K562 (cell line): ENCODE data around the gene PPP1R13B. TPM values are rescaled to one million over a fixed set of nuclear protein-coding genes. Genes with fewer than 3 reads are reported as not detected.

Experiments
- ATAC-seq: fragments of 200-7000 bp; cut with Tn5 transposase; 3 replicates; pipeline ENCODE4 v1.9.1; 2020; ENCODE audit warnings: moderate library complexity
- BruUV-seq: library from RNA; stranded (reverse); fragments of 400-500 nt; replicated peaks from 2 replicates; lab custom pipeline; 2021; lab: Mats Ljungman, UMichigan
- CTCF ChIA-PET: fragments of 300-600 bp; formaldehyde crosslinking; extraction: SDS; loops from one replicate; lab custom pipeline; 2021; ENCODE audit warnings: low intra/inter-chr PET ratio; lab: Yijun Ruan, JAX
- POLR2A ChIA-PET: fragments of 300-600, 350-650 bp; sonication (Branson Sonifier 250); formaldehyde crosslinking; extraction: SDS; loops from one replicate; lab custom pipeline; 2021; ENCODE audit warnings: antibody characterized with exemption, inconsistent platforms; lab: Yijun Ruan, JAX
- DNase-seq, 4 experiments: peaks; one replicate each; pipeline versions ENCODE4 v3.0.0 to v3.0.0-alpha.2; 2011 to 2018; ENCODE audit warnings: low spot score in 3 of 4, mixed read lengths in 3 of 4; ENCODE audit errors: extremely low read depth in 1 of 4
- FAIRE-seq: peaks from 2 replicates; lab custom pipeline; 2011; peaks lifted over from hg19 to GRCh38; lab: Jason Lieb, UNC
- H2AFZ ChIP-seq: 2 replicates; pipeline ENCODE4 v1.6.0; 2011; ENCODE audit warnings: low read depth, low read length, control low read depth, inconsistent platforms
- H3K27ac ChIP-seq: fragments of 200-600 bp; 3 replicates; pipeline ENCODE4 v1.8.0; 2011; ENCODE audit warnings: low read depth, mild to moderate bottlenecking, control low read depth, inconsistent platforms, low read length, moderate library complexity, mixed read lengths; ENCODE audit errors: extremely low read depth
- H3K27me3 ChIP-seq, 2 experiments: fragments of 300-600 bp in 1 of 2; 2 replicates in 1 of 2; 3 replicates in 1 of 2; pipeline versions ENCODE4 v1.6.0 to v1.8.0; 2011; ENCODE audit warnings: inconsistent platforms in 2 of 2, low read length in 2 of 2, mild to moderate bottlenecking in 1 of 2, mixed read lengths in 1 of 2, moderate library complexity in 1 of 2; ENCODE audit not compliant: control insufficient read depth in 2 of 2, insufficient read depth in 2 of 2
- H3K36me3 ChIP-seq: fragments of 300-600 bp; 3 replicates; pipeline ENCODE4 v1.8.0; 2011; ENCODE audit warnings: mild to moderate bottlenecking, low read length, inconsistent platforms; ENCODE audit not compliant: control insufficient read depth, insufficient read depth
- H3K4me1 ChIP-seq, 2 experiments: fragments of 200-600 bp in 1 of 2; replicated peaks in 1 of 2; 2 replicates in 1 of 2; 3 replicates in 1 of 2; pipeline versions ENCODE4 v1.5.1 to v1.8.0; 2011; ENCODE audit warnings: inconsistent platforms in 2 of 2, low read length in 2 of 2, mild to moderate bottlenecking in 1 of 2, mixed read lengths in 1 of 2, moderate library complexity in 1 of 2; ENCODE audit not compliant: control insufficient read depth in 2 of 2, insufficient read depth in 2 of 2
- H3K4me2 ChIP-seq: 2 replicates; pipeline ENCODE4 v1.6.1; 2011; ENCODE audit warnings: low read length, control low read depth, inconsistent platforms, mixed read lengths; ENCODE audit not compliant: insufficient read depth
- H3K4me3 ChIP-seq: fragments of 200-600 bp; sonication (generic), shearing (Covaris generic); 2 replicates; pipeline ENCODE4 v1.5.1; 2016; ENCODE audit warnings: control low read depth, inconsistent platforms
- H3K79me2 ChIP-seq: fragments of 200-600 bp; 3 replicates; pipeline ENCODE4 v1.8.0; 2011; ENCODE audit warnings: low read length, inconsistent platforms; ENCODE audit not compliant: control insufficient read depth, insufficient read depth
- H3K9ac ChIP-seq, 2 experiments: 2 replicates each; pipeline versions ENCODE4 v1.6.0 to v1.6.1; 2011; ENCODE audit warnings: low read depth in 2 of 2, low read length in 2 of 2, control low read depth in 1 of 2, inconsistent platforms in 1 of 2, mild to moderate bottlenecking in 1 of 2, mixed read lengths in 1 of 2; ENCODE audit not compliant: insufficient read depth in 1 of 2
- H3K9me1 ChIP-seq: one replicate; pipeline ENCODE4 v1.6.0; 2011; ENCODE audit warnings: inconsistent platforms, mild to moderate bottlenecking, low read length, moderate library complexity; ENCODE audit not compliant: control insufficient read depth, insufficient read depth
- H3K9me3 ChIP-seq: replicated peaks from 2 replicates; pipeline ENCODE4 v1.5.1; 2011; ENCODE audit warnings: low read depth, low read length, inconsistent platforms; ENCODE audit not compliant: control insufficient read depth, insufficient read depth
- H4K20me1 ChIP-seq: replicated peaks from 2 replicates; pipeline ENCODE4 v1.6.1; 2011; ENCODE audit warnings: low read length, inconsistent platforms, mixed read lengths; ENCODE audit not compliant: control insufficient read depth, insufficient read depth
- CBFA2T2 ChIP-seq: fragments of 450-650 bp; conservative IDR thresholded peaks from 2 replicates; pipeline ENCODE4 v1.6.1; 2017; ENCODE audit warnings: mild to moderate bottlenecking
- FOXA1 ChIP-seq: fragments of 450-650 bp; IDR thresholded peaks from 2 replicates; pipeline ENCODE4 v1.6.1; 2016; ENCODE audit warnings: mild to moderate bottlenecking, borderline replicate concordance
- NFATC3 ChIP-seq: fragments of 450-650 bp; IDR thresholded peaks from 2 replicates; pipeline ENCODE4 v1.6.1; 2017; ENCODE audit warnings: mild to moderate bottlenecking
- POLR2H ChIP-seq: IDR thresholded peaks from 2 replicates; pipeline ENCODE4 v1.6.1; 2016; ENCODE audit warnings: missing genetic modification characterization, low read depth, mild to moderate bottlenecking, control low read depth, missing compliant biosample characterization, moderate library complexity
- PRDM10 ChIP-seq: fragments of 450-650 bp; IDR thresholded peaks from 2 replicates; pipeline ENCODE4 v1.6.1; 2018; ENCODE audit not compliant: partially characterized antibody
- ZFX ChIP-seq: sonication (generic); formaldehyde crosslinking; IDR thresholded peaks from 2 replicates; pipeline ENCODE4 v1.8.0; 2022; ENCODE audit warnings: mild to moderate bottlenecking, missing genetic modification reagents, moderate library complexity
- ZNF699 ChIP-seq: fragments of 250-450 bp; sonication (Bioruptor Pico); IDR thresholded peaks from 2 replicates; pipeline ENCODE4 v1.8.0; 2021; ENCODE audit warnings: mild to moderate bottlenecking, moderate library complexity; ENCODE audit not compliant: insufficient replicate concordance
- WGBS: fragments of 100-300 bp; shearing (Covaris generic); methylation state at CpG from one replicate; pipeline ENCODE4 v1.1.6; 2016; ENCODE audit warnings: low coverage, mixed read lengths; ENCODE audit not compliant: insufficient coverage; ENCODE audit errors: missing lambda C conversion rate; 5-methylcytosine and 5-hydroxymethylcytosine counted together
- in situ Hi-C: fragments of 300-500 bp; cut with MboI; formaldehyde crosslinking; loops from 4 replicates; pipeline ENCODE4 v1.15.0; 2018; ENCODE audit warnings: inconsistent platforms, mixed read lengths
- intact Hi-C: fragments of 100-400 bp; cut with micrococcal nuclease; formaldehyde crosslinking; loops from 2 replicates; pipeline ENCODE4 v1.14.2; 2022
- polyA plus RNA-seq, 8 experiments: library from polyadenylated mRNA; depleted of rRNA in 4 of 8; stranded (reverse) in 5 of 8; unstranded in 3 of 8; fragments of >200 nt; fragmentation: Nextera tagmentation in 2 of 8; fragmentation: Illumina TruSeq in 1 of 8; extraction: Ambion mirVana in 2 of 8; extraction: Trizol in 1 of 8; gene quantifications; 2 replicates each; pipeline versions ENCODE4 v1.2.1 to v1.2.3, GENCODE V29; 2011 to 2014; ENCODE audit warnings: inconsistent platforms in 1 of 8, missing spikeins in 1 of 8
- total RNA-seq, 7 experiments: library from RNA; depleted of rRNA in 6 of 7; stranded (reverse); fragments of >200 nt in 6 of 7; fragmentation: Illumina TruSeq in 2 of 7; extraction: Trizol in 2 of 7; gene quantifications; 2 replicates each; pipeline versions ENCODE4 v1.2.1 to v1.2.3, GENCODE V29; 2011 to 2021; ENCODE audit warnings: low replicate concordance in 1 of 7

Gene PPP1R13B
- total and polyA plus RNA-seq, 9 of the 15 experiments (the other 6 are each of a cell fraction or from before 2014, with no cell fraction given), result 0.03 to 1.7 (median 0.15) TPM

DNA sequence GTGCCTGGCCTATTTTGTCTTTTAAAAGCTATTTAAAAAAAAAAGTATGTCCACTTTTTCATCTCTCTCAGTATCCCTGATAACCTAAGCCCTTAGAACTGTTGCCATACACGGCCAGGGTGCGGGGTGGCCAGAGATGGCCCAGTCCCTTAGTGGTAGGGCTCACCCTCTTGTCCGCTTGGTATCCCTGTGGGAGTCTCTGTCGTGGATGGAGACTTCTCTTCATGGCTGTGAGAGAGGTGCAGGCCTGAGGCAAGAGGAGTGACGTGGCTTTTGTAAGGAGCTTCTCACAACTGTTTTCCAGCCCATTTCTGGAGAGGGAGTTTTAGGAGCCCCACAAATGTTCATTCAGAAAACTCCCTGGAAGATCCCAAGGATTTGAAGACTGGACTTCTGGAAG, 158.9 kb downstream of the PPP1R13B start (continued):
- TF ChIP-seq CBFA2T2 (no peak), FOXA1 (no peak), ZNF699 (no peak)

- peaks cover 64% of the 10 kb centered on the region; the same call in 1 of the 3 replicates for H3K36me3 ChIP-seq
- no peak overlapping the region for H3K27ac ChIP-seq
- WGBS, result 94% methylated on average over 4 of the region's 4 CpGs
- no peak overlapping the region for H3K4me2 ChIP-seq
- H3K27me3 ChIP-seq, result no peaks in the 10 kb centered on the region
- H4K20me1 ChIP-seq, result no peaks in the 10 kb centered on the region
- BruUV-seq, result no TSS peak
- H2AFZ ChIP-seq, result no peak overlapping the region
- intact Hi-C loops, result loop anchor here (10.0 kb wide), 1 partner anchor 113 kb away; no protein-coding TSS in a partner anchor
- ChIA-PET POLR2A (interaction anchor here (0.7 kb wide), 1 partner anchor 15 kb away, joined by 4 read pairs; no protein-coding TSS in a partner anchor), CTCF (no interaction called here)
- no peak for DNase-seq
- no peaks in the 10 kb centered on the region for H3K4me1 ChIP-seq
- no peak overlapping the region for H3K9ac ChIP-seq
- H3K9me1 ChIP-seq, result no peaks in the 10 kb centered on the region
- in situ Hi-C loops, result no loop called here
- H3K79me2 ChIP-seq, result no peaks in the 10 kb centered on the region
- FAIRE-seq, result no peak
- ATAC-seq, result no peak
- no peaks in the 10 kb centered on the region for H3K9me3 ChIP-seq
- no peak overlapping the region for H3K4me3 ChIP-seq
- TF ChIP-seq ZFX (CRISPR knock-in tag) (no peak), PRDM10 (no peak), POLR2H (tag) (no peak), NFATC3 (no peak)
- TF ChIP-seq, all 486 proteins: peak for 0
Observed at GRCh38 chr14:103687712-103688111, 159.7 kb downstream of the PPP1R13B start.
